Naive thymus-derived CD8-positive, alpha-beta T cell (primary cell): ENCODE data around the gene SLC13A3. TPM values are rescaled to one million over a fixed set of nuclear protein-coding genes. Genes with fewer than 3 reads are reported as not detected.

Experiments used
- ATAC-seq, 2 donors: fragments of 150-1000 bp; cut with Tn5 transposase in 1 of 2; sonication (Bioruptor Pico), chemical (Tn5 transposase) in 1 of 2; 1 replicate in 1 of 2; 2 replicates in 1 of 2; pipeline ENCODE4 v1.10.0; 2021; ENCODE audit warnings: mild to moderate bottlenecking in 2 of 2, moderate library complexity in 2 of 2
- POLR2A ChIA-PET: fragments of 350-600 bp; sonication (Branson Sonifier 250); formaldehyde crosslinking; loops from one replicate; lab custom pipeline; 2021; ENCODE audit warnings: antibody characterized with exemption; lab: Charles Lee
- DNase-seq, 10 donors: peaks; one replicate each; pipeline versions ENCODE4 v3.0.0 to v3.0.0-alpha.2; 2020 to 2022
- H3K27ac Mint-ChIP-seq, 10 donors: one replicate each; pipeline ENCODE4 v1.8.0; 2020 to 2022; ENCODE audit warnings: mild to moderate bottlenecking in 10 of 10, mixed read lengths in 10 of 10, moderate library complexity in 4 of 10, inconsistent platforms in 1 of 10
- H3K27me3 Mint-ChIP-seq, 5 donors: one replicate each; pipeline ENCODE4 v1.8.0; 2021 to 2022; ENCODE audit warnings: mixed read lengths in 5 of 5
- H3K36me3 Mint-ChIP-seq, 3 donors: one replicate each; pipeline ENCODE4 v1.8.0; 2020 to 2022; ENCODE audit warnings: mixed read lengths in 3 of 3, mild to moderate bottlenecking in 2 of 3, inconsistent platforms in 1 of 3
- H3K4me1 Mint-ChIP-seq, 4 donors: one replicate each; pipeline ENCODE4 v1.8.0; 2021 to 2022; ENCODE audit warnings: mixed read lengths in 4 of 4
- H3K4me3 Mint-ChIP-seq, 10 donors: one replicate each; pipeline ENCODE4 v1.8.0; 2020 to 2022; ENCODE audit warnings: mild to moderate bottlenecking in 10 of 10, mixed read lengths in 10 of 10, moderate library complexity in 6 of 10, inconsistent platforms in 1 of 10
- H3K9me3 Mint-ChIP-seq, 9 donors: one replicate each; pipeline ENCODE4 v1.8.0; 2020 to 2022; ENCODE audit warnings: mixed read lengths in 9 of 9, mild to moderate bottlenecking in 3 of 9, inconsistent platforms in 1 of 9, moderate library complexity in 1 of 9
- polyA plus RNA-seq, 3 donors: library from polyadenylated mRNA; unstranded; fragments of 300-500 nt; fragmentation: Illumina TruSeq; gene quantifications; one replicate each; pipeline ENCODE4 v1.2.3, GENCODE V29; 2021
- total RNA-seq, 8 experiments: library from RNA in 2 of 8; stranded (reverse) in 2 of 8; gene quantifications; one replicate each; pipeline ENCODE4 v1.2.3 and lab custom pipeline; 2021 to 2026

Gene SLC13A3
- total RNA-seq (under 1 TPM in 1 of 2 experiments, not detected in 1; 0.31 TPM), polyA plus RNA-seq (not detected), total RNA-seq (lab: John Stamatoyannopoulos, UW) (0 to 1.3 (median 0.31) reads per million in 6 experiments)

GRCh38 chr20:46651091-46651962, at the start of gene SLC13A3:
Gene SLC13A3 (minus strand): TSS chr20:46651459. CDS start chr20:46651421, 38 bp downstream.
- POLR2A ChIA-PET = no interaction called here
- no peak for ATAC-seq
- Mint-ChIP-seq H3K27me3 (peaks cover 24 to 47% (median 42%) of the 10 kb centered on the region in 5 donors), H3K27ac (peak within 1 kb of the TSS in 1 of 10 donors; percentile 73), H3K9me3 (peaks cover 0 to 3% (median 0%) of the 10 kb centered on the region in 9 donors), H3K4me3 (no peak within 1 kb of the TSS), H3K36me3 (peaks cover 0 to 7% (median 3%) of the 10 kb centered on the region in 3 donors), H3K4me1 (peaks cover 0 to 2% (median 0%) of the 10 kb centered on the region in 4 donors)
- no peak for DNase-seq

- Mint-ChIP-seq H3K9me3 (peaks cover 0 to 5% (median 2%) of the 10 kb centered on the region in 9 donors), H3K4me1 (no peaks in the 10 kb centered on the region), H3K36me3 (peaks cover 0 to 8% (median 0%) of the 10 kb centered on the region in 3 donors), H3K27ac (no peak overlapping the region), H3K27me3 (peaks cover 20 to 62% (median 36%) of the 10 kb centered on the region in 5 donors), H3K4me3 (no peak overlapping the region)
- POLR2A ChIA-PET = no interaction called here
- no peak for DNase-seq
- no peak for ATAC-seq
These were observed 49.8 kb upstream of the SLC13A3 start for GRCh38 chr20:46701057-46701456.

GRCh38 chr20:46700481-46700880, 49.2 kb upstream of the SLC13A3 start:
- ATAC-seq = no peak
- POLR2A ChIA-PET = no interaction called here

GRCh38 chr20:46699651-46700359, 48.5 kb upstream of the SLC13A3 start:
- POLR2A ChIA-PET = no interaction called here
- DNase-seq (no peak), ATAC-seq (no peak)
- no peak overlapping the region for H3K4me3 Mint-ChIP-seq
- H3K4me1 Mint-ChIP-seq = peaks cover 0 to under 1% (median 0%) of the 10 kb centered on the region in 4 donors
- peaks cover 0 to 8% (median 0%) of the 10 kb centered on the region in 3 donors for H3K36me3 Mint-ChIP-seq
- peaks cover 0 to 5% (median 0%) of the 10 kb centered on the region in 9 donors for H3K9me3 Mint-ChIP-seq
- H3K27me3 Mint-ChIP-seq = peaks cover 20 to 62% (median 32%) of the 10 kb centered on the region in 5 donors
- H3K27ac Mint-ChIP-seq = peak overlapping the region in 1 of 10 donors; percentile 22

More at GRCh38 chr20:46700481-46700880, 49.2 kb upstream of the SLC13A3 start:
- H3K4me1 Mint-ChIP-seq = no peaks in the 10 kb centered on the region
- H3K9me3 Mint-ChIP-seq = peaks cover 0 to 5% (median 0%) of the 10 kb centered on the region in 9 donors
- H3K27ac Mint-ChIP-seq = no peak overlapping the region
- peaks cover 20 to 62% (median 36%) of the 10 kb centered on the region in 5 donors for H3K27me3 Mint-ChIP-seq
- H3K4me3 Mint-ChIP-seq = no peak overlapping the region
- peaks cover 0 to 8% (median 0%) of the 10 kb centered on the region in 3 donors for H3K36me3 Mint-ChIP-seq
- no peak for DNase-seq

GRCh38 chr20:46698788-46699187, 47.5 kb upstream of the SLC13A3 start:
- H3K27me3 Mint-ChIP-seq = peaks cover 15 to 55% (median 28%) of the 10 kb centered on the region in 5 donors
- no peak overlapping the region for H3K27ac Mint-ChIP-seq
- no peak overlapping the region for H3K4me3 Mint-ChIP-seq
- POLR2A ChIA-PET = no interaction called here
- no peak for ATAC-seq
- H3K4me1 Mint-ChIP-seq = peaks cover 3 to 7% (median 5%) of the 10 kb centered on the region in 4 donors
- H3K36me3 Mint-ChIP-seq = peaks cover 0 to 8% (median 0%) of the 10 kb centered on the region in 3 donors
- no peak for DNase-seq
- no peaks in the 10 kb centered on the region for H3K9me3 Mint-ChIP-seq

- no peak for ATAC-seq
- Mint-ChIP-seq H3K4me3 (no peak overlapping the region), H3K36me3 (peaks cover 0 to 8% (median 0%) of the 10 kb centered on the region in 3 donors), H3K9me3 (no peaks in the 10 kb centered on the region), H3K27ac (no peak overlapping the region), H3K4me1 (peaks cover 3 to 7% (median 5%) of the 10 kb centered on the region in 4 donors), H3K27me3 (peaks cover 14 to 43% (median 21%) of the 10 kb centered on the region in 5 donors)
- no peak for DNase-seq
- POLR2A ChIA-PET = no interaction called here
These were observed 45.6 kb upstream of the SLC13A3 start for GRCh38 chr20:46696791-46697279.

GRCh38 chr20:46695892-46696291, 44.6 kb upstream of the SLC13A3 start:
- DNase-seq (no peak), ATAC-seq (no peak)
- H3K4me1 Mint-ChIP-seq = peaks cover 3 to 7% (median 6%) of the 10 kb centered on the region in 4 donors
- H3K36me3 Mint-ChIP-seq = peaks cover 0 to 8% (median 0%) of the 10 kb centered on the region in 3 donors
- no peak overlapping the region for H3K4me3 Mint-ChIP-seq
- no peak overlapping the region for H3K27ac Mint-ChIP-seq
- H3K27me3 Mint-ChIP-seq = peaks cover 11 to 36% (median 19%) of the 10 kb centered on the region in 5 donors
- POLR2A ChIA-PET = no interaction called here
- H3K9me3 Mint-ChIP-seq = no peaks in the 10 kb centered on the region

- ATAC-seq = peak in 1 of 2 donors; percentile 17
- peaks cover 5 to 22% (median 8%) of the 10 kb centered on the region in 5 donors for H3K27me3 Mint-ChIP-seq
These were observed 43.2 kb upstream of the SLC13A3 start for GRCh38 chr20:46694484-46694883.

GRCh38 chr20:46691196-46691595, 39.9 kb upstream of the SLC13A3 start:
- no peak for ATAC-seq

More at GRCh38 chr20:46694484-46694883, 43.2 kb upstream of the SLC13A3 start:
- Mint-ChIP-seq H3K27ac (peak overlapping the region in 1 of 10 donors; percentile 3), H3K4me3 (no peak overlapping the region), H3K4me1 (peaks cover 8 to 16% (median 14%) of the 10 kb centered on the region in 4 donors), H3K9me3 (no peaks in the 10 kb centered on the region), H3K36me3 (peaks cover 0 to 4% (median 0%) of the 10 kb centered on the region in 3 donors)
- DNase-seq = peak in 2 of 10 donors; percentile 17 to 19
- POLR2A ChIA-PET = no interaction called here

GRCh38 chr20:46690219-46691106, 39.2 kb upstream of the SLC13A3 start:
- ATAC-seq (no peak), DNase-seq (no peak)
- Mint-ChIP-seq H3K4me1 (peaks cover 20 to 49% (median 48%) of the 10 kb centered on the region in 4 donors), H3K36me3 (peaks cover 0 to 15% (median 8%) of the 10 kb centered on the region in 3 donors), H3K27me3 (peaks cover 0 to 2% (median 0%) of the 10 kb centered on the region in 5 donors), H3K27ac (peak overlapping the region in 9 of 10 donors; percentile 28 to 99 (median 96)), H3K9me3 (no peaks in the 10 kb centered on the region), H3K4me3 (peak overlapping the region in 9 of 10 donors; percentile 50 to 98 (median 95))
- POLR2A ChIA-PET = interaction anchor here (0.6 to 1.4 kb wide), 2 partner anchors 11 to 283 kb away, joined by 3 read pairs; no protein-coding TSS in a partner anchor

More at GRCh38 chr20:46691196-46691595, 39.9 kb upstream of the SLC13A3 start:
- no peak for DNase-seq
- no peaks in the 10 kb centered on the region for H3K9me3 Mint-ChIP-seq
- H3K4me1 Mint-ChIP-seq = peaks cover 17 to 42% (median 41%) of the 10 kb centered on the region in 4 donors
- H3K36me3 Mint-ChIP-seq = peaks cover 0 to 10% (median 4%) of the 10 kb centered on the region in 3 donors
- peak overlapping the region in 3 of 10 donors; percentile 44 to 96 (median 55) for H3K27ac Mint-ChIP-seq
- peaks cover 0 to 2% (median 0%) of the 10 kb centered on the region in 5 donors for H3K27me3 Mint-ChIP-seq
- peak overlapping the region in 3 of 10 donors; percentile 22 to 53 (median 40) for H3K4me3 Mint-ChIP-seq
- POLR2A ChIA-PET = no interaction called here

GRCh38 chr20:46689754-46690085, 38.5 kb upstream of the SLC13A3 start:
- no peak for DNase-seq
- H3K4me1 Mint-ChIP-seq = peaks cover 23 to 55% (median 54%) of the 10 kb centered on the region in 4 donors
- H3K27ac Mint-ChIP-seq = peak overlapping the region; percentile 96 to 99 (median 97)
- H3K4me3 Mint-ChIP-seq = peak overlapping the region; percentile 90 to 99 (median 97)
- no peaks in the 10 kb centered on the region for H3K9me3 Mint-ChIP-seq
- POLR2A ChIA-PET = interaction anchor here (0.6 to 2.1 kb wide), 3 partner anchors 10 to 326 kb away, joined by 3 to 6 read pairs (median 3); no protein-coding TSS in a partner anchor
- no peak for ATAC-seq
- H3K27me3 Mint-ChIP-seq = peaks cover 0 to 2% (median 0%) of the 10 kb centered on the region in 5 donors
- peaks cover 0 to 22% (median 12%) of the 10 kb centered on the region in 3 donors for H3K36me3 Mint-ChIP-seq
